ENCODE results near the gene CTBP1. TPM values are rescaled to one million over a fixed set of nuclear protein-coding genes. Genes with fewer than 3 reads are reported as not detected.
A peak's percentile ranks its signal among the peaks of the same experiment; 100 is the strongest.

CTBP1 gene
- total and polyA plus RNA-seq, 9 of the 15 experiments (the other 6 are each of a cell fraction or from before 2014, with no cell fraction given) = 14.5 to 162 (median 68.2) TPM

- TF ChIP-seq, protein P1, sequence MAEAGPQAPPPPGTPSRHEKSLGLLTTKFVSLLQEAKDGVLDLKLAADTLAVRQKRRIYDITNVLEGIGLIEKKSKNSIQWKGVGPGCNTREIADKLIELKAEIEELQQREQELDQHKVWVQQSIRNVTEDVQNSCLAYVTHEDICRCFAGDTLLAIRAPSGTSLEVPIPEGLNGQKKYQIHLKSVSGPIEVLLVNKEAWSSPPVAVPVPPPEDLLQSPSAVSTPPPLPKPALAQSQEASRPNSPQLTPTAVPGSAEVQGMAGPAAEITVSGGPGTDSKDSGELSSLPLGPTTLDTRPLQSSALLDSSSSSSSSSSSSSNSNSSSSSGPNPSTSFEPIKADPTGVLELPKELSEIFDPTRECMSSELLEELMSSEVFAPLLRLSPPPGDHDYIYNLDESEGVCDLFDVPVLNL (CRISPR knock-in tag; IDR thresholded peaks at IDR 0.05; ENCODE audit: low read depth) = peak; percentile 86
- no peak for TF ChIP-seq ZNF398 (CRISPR knock-in tag; IDR thresholded peaks at IDR 0.05)
- no peak for TF ChIP-seq ZNF699 (CRISPR knock-in tag; IDR thresholded peaks at IDR 0.05; ENCODE audit: insufficient replicate concordance)
- TF ChIP-seq SUPT5H (IDR thresholded peaks at IDR 0.05) = peak; percentile 92
- peak; percentile 60; the same call in 1 of the 2 replicates for TF ChIP-seq ZNF263 (CRISPR knock-in tag; IDR thresholded peaks at IDR 0.05; ENCODE audit: borderline replicate concordance)
- peak; percentile 62 for TF ChIP-seq JUND (IDR thresholded peaks at IDR 0.05; ENCODE audit: borderline replicate concordance, low read depth, low read length)
- TF ChIP-seq JUND (tag; IDR thresholded peaks at IDR 0.05; ENCODE audit: borderline replicate concordance, low read depth, low read length) = no peak; the same call in 2 of the 3 replicates
- TF ChIP-seq ZBTB12 (CRISPR knock-in tag; IDR thresholded peaks at IDR 0.05) = no peak; the same call in none of the 2 replicates
- peak; percentile 99 for TF ChIP-seq RBM25 (IDR thresholded peaks at IDR 0.05; ENCODE audit: low read depth, low read length, severe bottlenecking)
- TF ChIP-seq TEAD4 (IDR thresholded peaks at IDR 0.05; ENCODE audit: low read length) = no peak
- TF ChIP-seq TEAD4 (CRISPR knock-in tag; IDR thresholded peaks at IDR 0.05; ENCODE audit: borderline replicate concordance) = no peak; the same call in 1 of the 2 replicates
- TF ChIP-seq, protein P2, sequence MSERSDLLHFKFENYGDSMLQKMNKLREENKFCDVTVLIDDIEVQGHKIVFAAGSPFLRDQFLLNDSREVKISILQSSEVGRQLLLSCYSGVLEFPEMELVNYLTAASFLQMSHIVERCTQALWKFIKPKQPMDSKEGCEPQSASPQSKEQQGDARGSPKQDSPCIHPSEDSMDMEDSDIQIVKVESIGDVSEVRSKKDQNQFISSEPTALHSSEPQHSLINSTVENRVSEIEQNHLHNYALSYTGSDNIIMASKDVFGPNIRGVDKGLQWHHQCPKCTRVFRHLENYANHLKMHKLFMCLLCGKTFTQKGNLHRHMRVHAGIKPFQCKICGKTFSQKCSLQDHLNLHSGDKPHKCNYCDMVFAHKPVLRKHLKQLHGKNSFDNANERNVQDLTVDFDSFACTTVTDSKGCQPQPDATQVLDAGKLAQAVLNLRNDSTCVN (CRISPR knock-in tag; IDR thresholded peaks at IDR 0.05) = no peak
- TF ChIP-seq KLF1 (tag; IDR thresholded peaks at IDR 0.05) = no peak
- peak; percentile 45; the same call in 1 of the 2 replicates for TF ChIP-seq EGR1 (conservative IDR thresholded peaks at IDR 0.05)
- no peak for TF ChIP-seq SNIP1 (IDR thresholded peaks at IDR 0.05; ENCODE audit: low read depth)
- no peak for TF ChIP-seq ZNF23 (CRISPR knock-in tag; IDR thresholded peaks at IDR 0.05)
- 0 out of 2 replicates have a peak, but pooled peaks have one; percentile 46 for TF ChIP-seq CHCHD3 (CRISPR knock-in tag; IDR thresholded peaks at IDR 0.05)
- TF ChIP-seq TFAM (CRISPR knock-in tag; conservative IDR thresholded peaks at IDR 0.05) = no peak
- TF ChIP-seq PURB (CRISPR knock-in tag; IDR thresholded peaks at IDR 0.05; ENCODE audit: low read depth) = no peak
- no peak; the same call in none of the 2 replicates for TF ChIP-seq ZNF431 (CRISPR knock-in tag; IDR thresholded peaks at IDR 0.05)
- TF ChIP-seq, protein P3, sequence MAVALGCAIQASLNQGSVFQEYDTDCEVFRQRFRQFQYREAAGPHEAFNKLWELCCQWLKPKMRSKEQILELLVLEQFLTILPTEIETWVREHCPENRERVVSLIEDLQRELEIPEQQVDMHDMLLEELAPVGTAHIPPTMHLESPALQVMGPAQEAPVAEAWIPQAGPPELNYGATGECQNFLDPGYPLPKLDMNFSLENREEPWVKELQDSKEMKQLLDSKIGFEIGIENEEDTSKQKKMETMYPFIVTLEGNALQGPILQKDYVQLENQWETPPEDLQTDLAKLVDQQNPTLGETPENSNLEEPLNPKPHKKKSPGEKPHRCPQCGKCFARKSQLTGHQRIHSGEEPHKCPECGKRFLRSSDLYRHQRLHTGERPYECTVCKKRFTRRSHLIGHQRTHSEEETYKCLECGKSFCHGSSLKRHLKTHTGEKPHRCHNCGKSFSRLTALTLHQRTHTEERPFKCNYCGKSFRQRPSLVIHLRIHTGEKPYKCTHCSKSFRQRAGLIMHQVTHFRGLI (CRISPR knock-in tag; IDR thresholded peaks at IDR 0.05) = no peak
Observed at GRCh38 chr4:1289207-1290164, 40.6 kb upstream of the CTBP1 start, which contains the start of gene MAEA (continued).

Measured in K562 (cell line).